Pancreas (tissue), 10 donors: Measurements from ENCODE around the gene HSD17B12. TPM values are rescaled to one million over a fixed set of nuclear protein-coding genes. Genes with fewer than 3 reads are reported as not detected.

Experiments
- ATAC-seq, 4 donors: fragments of 200-7000 bp; cut with Tn5 transposase; one replicate each; pipeline versions ENCODE4 v1.8.0 to v1.9.1; 2020; ENCODE audit warnings: mild to moderate bottlenecking in 4 of 4, moderate library complexity in 4 of 4
- DNase-seq, 6 donors: peaks; one replicate each; pipeline ENCODE4 v3.0.0-alpha.2; 2020
- FAIRE-seq: peaks from 2 replicates; lab custom pipeline; 2012; peaks lifted over from hg19 to GRCh38; lab: Jason Lieb, UNC
- H3K27ac ChIP-seq, 4 donors: fragments of 200-600 bp; sonication (generic); 1 replicate in 3 of 4; 2 replicates in 1 of 4; pipeline versions ENCODE4 v1.5.0 to v1.8.0; 2020
- H3K27me3 ChIP-seq, 4 donors: fragments of 200-600 bp; one replicate each; pipeline ENCODE4 v1.8.0; 2021
- H3K36me3 ChIP-seq, 3 donors: fragments of 200-600 bp; sonication (generic) in 1 of 3; one replicate each; pipeline versions ENCODE4 v1.5.0 to v1.8.0; 2020 to 2021
- H3K4me1 ChIP-seq, 3 donors: fragments of 200-600 bp; one replicate each; pipeline ENCODE4 v1.8.0; 2021
- H3K4me3 ChIP-seq, 4 donors: fragments of 200-600 bp; sonication (generic) in 2 of 4; one replicate each; pipeline versions ENCODE4 v1.5.0 to v1.8.0; 2020 to 2021
- H3K9me3 ChIP-seq, 4 donors: fragments of 200-600 bp; one replicate each; pipeline ENCODE4 v1.8.0; 2021
- CTCF ChIP-seq, 4 donors: fragments of 200-600 bp; sonication (generic) in 3 of 4; IDR thresholded peaks; one replicate each; pipeline versions ENCODE4 v1.5.0 to v1.8.0; 2021; ENCODE audit warnings: antibody characterized with exemption in 4 of 4
- WGBS, 2 donors: extraction: QIAGEN DNeasy Blood & Tissue Kit; methylation state at CpG; one replicate each; pipeline ENCODE4 v1.1.7; 2013; 5-methylcytosine and 5-hydroxymethylcytosine counted together
- intact Hi-C, 3 donors: fragments of 100-400 bp; cut with DNase I; formaldehyde crosslinking; loops; one replicate each; pipeline versions ENCODE4 v1.11.1 to v1.14.2; 2022
- polyA plus RNA-seq, 2 donors: library from polyadenylated mRNA; stranded (reverse); fragments of 200-250 nt; gene quantifications; one replicate each; pipeline ENCODE4 v1.2.3, GENCODE V29; 2013
- total RNA-seq, 6 donors: library from RNA; stranded (reverse); fragmentation: NEBNext Ultra II Directional in 4 of 6; extraction: Animal tissue kit (Norgen Biotek cat#: 25700) in 4 of 6; gene quantifications; one replicate each; pipeline versions ENCODE4 v1.2.1 to v1.2.4, GENCODE V29; 2021 to 2023
- donor health status: healthy with polysubstance abuse.
- donor health status: DM: no; HTN: no; CAD: no; lungs with moderate emphysema.
- donor health status: DM: no; HTN: no; CAD: no.
- donor health status: control.
- donor health status: control.
- donor health status: Bipolar disorder and iron deficiency.
- donor health status: DM: yes; HTN: yes; CAD: no.
- donor health status: DM: no; HTN: no; CAD: no.
- donor health status: DM: no; HTN: no; CAD: no.
- donor health status: DM: yes; HTN: yes; CAD: no.

HSD17B12 gene
- total and polyA plus RNA-seq, 8 donors = 21.0 to 51.9 (median 38.9) TPM

DNA sequence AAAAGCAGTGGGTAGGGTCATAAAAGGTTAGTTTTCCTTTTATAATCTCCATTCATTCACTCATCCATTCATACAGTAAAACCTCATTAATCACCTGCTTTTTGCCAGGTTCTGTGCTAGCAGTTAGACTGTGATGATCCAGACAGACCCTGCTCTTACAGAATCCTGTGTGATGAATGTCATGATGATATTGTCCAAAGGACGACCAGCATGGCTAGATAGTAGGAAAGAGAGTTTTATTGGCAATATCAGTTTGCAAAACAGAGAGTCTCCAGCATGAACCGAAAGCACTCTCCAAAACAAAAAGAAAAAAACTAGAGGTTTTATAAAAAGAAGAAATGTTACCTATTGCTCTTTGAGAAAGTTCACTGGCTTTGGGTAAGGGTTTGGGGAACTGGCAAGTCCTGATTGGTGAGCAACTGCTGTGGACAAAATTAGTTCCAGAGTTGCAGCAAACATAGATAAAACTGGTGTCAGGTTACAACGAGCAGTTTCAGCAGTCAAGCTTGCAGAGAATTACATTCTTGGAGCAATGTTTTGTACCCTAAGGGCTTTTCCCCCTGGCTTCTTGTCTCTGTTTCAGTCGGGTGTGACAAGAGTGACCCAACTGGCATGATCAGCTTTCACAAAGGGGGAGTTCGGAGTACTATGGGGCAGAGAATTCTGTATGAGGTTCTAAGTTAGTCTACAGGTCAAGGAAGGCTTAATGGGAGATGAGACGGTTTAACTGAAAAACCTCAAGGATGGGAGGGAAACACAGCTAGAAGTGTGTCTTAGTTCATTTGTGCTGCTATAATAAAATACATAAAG lies 58.3 kb downstream of the HSD17B12 start:
- Histone ChIP-seq H3K27me3 (no peaks in the 10 kb centered on the region), H3K4me3 (no peak overlapping the region), H3K36me3 (no peaks in the 10 kb centered on the region), H3K27ac (peak overlapping the region in 1 of 4 donors; percentile 17), H3K9me3 (no peaks in the 10 kb centered on the region), H3K4me1 (peaks cover 5 to 30% (median 30%) of the 10 kb centered on the region in 3 donors)
- no peak for TF ChIP-seq CTCF (IDR thresholded peaks at IDR 0.05)
- ATAC-seq (peak; percentile 85 to 95 (median 92)), FAIRE-seq (no peak), DNase-seq (peak in 3 of 6 donors; percentile 11 to 23 (median 14))
- intact Hi-C loops = no loop called here
- 15 to 23% methylated on average over 6 of the region's 6 CpGs for WGBS, 2 donors

- Histone ChIP-seq H3K4me3 (no peak overlapping the region), H3K27ac (no peak overlapping the region), H3K4me1 (no peaks in the 10 kb centered on the region), H3K36me3 (no peaks in the 10 kb centered on the region), H3K27me3 (no peaks in the 10 kb centered on the region), H3K9me3 (no peaks in the 10 kb centered on the region)
- ATAC-seq (no peak), FAIRE-seq (no peak), DNase-seq (no peak)
- TF ChIP-seq CTCF (IDR thresholded peaks at IDR 0.05) = no peak
- WGBS, 2 donors = 95 to 96% methylated on average over 3 of the region's 3 CpGs
- intact Hi-C loops = no loop called here
These were observed 66.1 kb downstream of the HSD17B12 start for GRCh38 chr11:43746670-43747069.

DNA sequence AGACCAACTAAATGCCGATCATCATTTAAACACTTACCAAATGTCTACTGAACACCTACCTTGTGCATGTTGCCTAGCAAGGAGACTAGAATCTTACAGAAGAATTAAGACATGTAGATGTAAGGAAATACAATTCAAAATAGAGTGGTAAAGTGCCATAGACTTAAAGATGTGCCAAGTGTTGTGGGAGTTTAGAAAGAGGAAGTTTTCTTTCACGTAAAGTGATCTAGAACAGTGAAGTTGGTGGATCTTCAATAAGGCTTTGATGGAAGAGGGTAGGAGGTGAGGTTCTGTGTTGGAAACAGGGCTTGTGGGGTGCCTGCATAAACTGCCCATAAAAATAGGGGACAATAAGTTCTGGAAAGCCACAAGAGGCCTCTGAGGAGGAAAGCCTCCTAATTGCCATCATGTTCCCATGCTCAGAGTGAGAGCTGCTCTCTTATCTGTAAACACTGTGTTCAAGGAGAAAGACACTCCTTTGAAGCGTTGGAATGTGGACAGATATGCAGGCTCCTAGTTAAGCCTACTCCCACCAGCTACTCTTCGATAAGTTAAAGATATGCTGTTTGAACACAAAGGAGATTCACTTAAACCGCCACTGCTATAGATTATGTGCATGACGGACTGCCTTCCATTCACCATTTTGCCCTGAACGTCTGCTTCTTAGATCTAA lies 66.7 kb downstream of the HSD17B12 start:
- FAIRE-seq = no peak
- DNase-seq = no peak
- TF ChIP-seq CTCF (IDR thresholded peaks at IDR 0.05) = no peak
- H3K4me1 ChIP-seq = no peaks in the 10 kb centered on the region
- intact Hi-C loops = no loop called here
- H3K9me3 ChIP-seq = no peaks in the 10 kb centered on the region
- no peak overlapping the region for H3K4me3 ChIP-seq
- no peak overlapping the region for H3K27ac ChIP-seq
- H3K36me3 ChIP-seq = no peaks in the 10 kb centered on the region
- WGBS, 2 donors = 83 to 86% methylated on average over 7 of the region's 7 CpGs
- H3K27me3 ChIP-seq = no peaks in the 10 kb centered on the region
- no peak for ATAC-seq

DNA sequence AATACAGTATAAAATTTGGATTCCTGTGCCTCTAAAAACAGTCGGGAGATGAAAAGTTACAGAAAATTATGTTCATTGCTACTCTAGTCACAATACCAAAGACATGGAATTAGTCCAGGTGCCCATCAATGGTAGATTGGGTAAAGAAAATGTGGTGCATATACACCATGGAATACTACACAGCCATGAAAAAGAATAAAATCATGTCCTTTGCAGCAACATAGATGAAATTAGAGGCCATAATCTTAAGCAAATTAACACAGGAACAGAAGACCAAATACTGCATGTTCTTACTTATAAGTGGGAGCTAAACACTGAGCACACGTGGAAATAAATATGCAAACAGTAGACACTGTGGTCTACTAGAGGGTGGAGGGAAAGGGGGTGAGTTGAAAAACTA lies 67.6 kb downstream of the HSD17B12 start:
- Histone ChIP-seq H3K9me3 (no peaks in the 10 kb centered on the region), H3K36me3 (no peaks in the 10 kb centered on the region), H3K4me1 (no peaks in the 10 kb centered on the region), H3K27ac (no peak overlapping the region), H3K27me3 (no peaks in the 10 kb centered on the region), H3K4me3 (no peak overlapping the region)
- FAIRE-seq (no peak), DNase-seq (no peak), ATAC-seq (no peak)
- intact Hi-C loops = no loop called here
- WGBS, 2 donors = 98% methylated on average over 2 of the region's 2 CpGs
- no peak for TF ChIP-seq CTCF (IDR thresholded peaks at IDR 0.05)

DNA sequence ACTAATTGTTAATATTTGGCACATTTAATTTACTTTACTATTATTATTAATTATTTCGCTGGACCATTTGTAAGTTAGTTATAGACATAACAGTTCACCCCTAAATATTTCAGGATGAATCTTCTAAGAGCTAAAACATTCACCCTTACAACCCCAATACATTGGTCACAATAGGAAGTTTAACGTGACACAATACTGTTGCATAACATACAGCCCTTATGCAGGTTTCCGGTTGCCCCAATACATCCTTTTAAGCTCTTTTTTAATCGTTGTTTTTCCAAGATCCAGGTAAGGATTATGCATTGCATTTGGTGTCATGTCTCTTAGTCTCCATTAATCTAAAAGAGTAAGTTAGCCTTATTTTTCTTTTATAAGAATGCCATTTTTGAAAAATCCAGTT lies 71.2 kb downstream of the HSD17B12 start:
- Histone ChIP-seq H3K36me3 (peaks cover 0 to 8% (median 0%) of the 10 kb centered on the region in 3 donors), H3K27ac (no peak overlapping the region), H3K27me3 (no peaks in the 10 kb centered on the region), H3K9me3 (no peaks in the 10 kb centered on the region), H3K4me1 (no peaks in the 10 kb centered on the region), H3K4me3 (no peak overlapping the region)
- 91 to 94% methylated on average over 4 of the region's 4 CpGs for WGBS, 2 donors
- FAIRE-seq = no peak
- no peak for TF ChIP-seq CTCF (IDR thresholded peaks at IDR 0.05)
- no peak for DNase-seq
- no peak for ATAC-seq
- intact Hi-C loops = no loop called here
